Amniotic stem cell (primary cell): ENCODE data around the gene NPM3.

Experiments used
- DNase-seq: peaks from one replicate; lab custom pipeline; 2025; lab: John Stamatoyannopoulos, UW

The NPM3 gene, protein sequence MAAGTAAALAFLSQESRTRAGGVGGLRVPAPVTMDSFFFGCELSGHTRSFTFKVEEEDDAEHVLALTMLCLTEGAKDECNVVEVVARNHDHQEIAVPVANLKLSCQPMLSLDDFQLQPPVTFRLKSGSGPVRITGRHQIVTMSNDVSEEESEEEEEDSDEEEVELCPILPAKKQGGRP

DNA sequence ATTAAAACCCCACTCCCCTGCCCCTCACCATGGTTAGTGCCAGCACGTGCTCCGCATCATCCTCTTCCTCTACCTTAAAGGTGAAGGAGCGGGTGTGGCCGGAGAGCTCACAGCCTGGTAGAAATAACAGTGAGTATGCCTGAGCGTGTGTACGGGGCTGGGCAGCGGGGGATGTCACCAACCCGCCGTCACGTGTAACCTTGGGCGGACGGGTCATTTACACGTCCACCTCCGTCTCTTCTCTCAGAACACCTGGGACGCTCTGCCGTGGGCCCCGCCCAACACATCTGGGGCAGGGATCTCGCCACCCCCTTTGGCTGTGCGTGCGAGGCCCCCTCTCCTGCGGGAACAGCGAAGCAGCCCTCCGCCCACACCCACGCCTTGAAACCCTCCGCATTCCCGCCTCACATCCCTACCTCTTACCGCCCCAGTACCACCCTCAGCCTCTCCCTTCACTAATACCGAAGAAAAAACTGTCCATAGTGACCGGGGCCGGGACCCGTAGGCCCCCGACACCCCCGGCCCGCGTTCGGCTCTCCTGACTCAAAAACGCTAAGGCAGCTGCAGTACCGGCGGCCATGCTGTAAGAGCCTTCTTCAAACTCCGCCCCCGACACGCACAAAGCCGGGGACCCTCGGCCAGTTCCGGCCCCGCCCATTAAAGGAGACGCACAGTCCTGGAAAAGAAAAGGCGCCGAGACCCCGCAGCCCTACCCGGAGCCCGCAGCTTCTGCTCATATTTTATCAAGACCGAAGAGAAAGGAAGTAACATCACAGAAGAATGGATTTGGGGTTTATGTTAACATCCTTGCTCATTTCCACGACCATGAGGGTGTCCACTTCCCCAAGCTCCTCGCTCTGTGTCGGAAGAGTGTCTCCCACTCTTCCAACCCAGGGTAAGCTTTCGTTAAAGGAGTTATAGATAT is at the start of gene NPM3:
TSS of gene NPM3 (minus strand) at position 636 of the 925 bp plus-strand sequence. CDS start at position 580, 56 bp downstream.
- DNase-seq, result peak; percentile 74

DNA sequence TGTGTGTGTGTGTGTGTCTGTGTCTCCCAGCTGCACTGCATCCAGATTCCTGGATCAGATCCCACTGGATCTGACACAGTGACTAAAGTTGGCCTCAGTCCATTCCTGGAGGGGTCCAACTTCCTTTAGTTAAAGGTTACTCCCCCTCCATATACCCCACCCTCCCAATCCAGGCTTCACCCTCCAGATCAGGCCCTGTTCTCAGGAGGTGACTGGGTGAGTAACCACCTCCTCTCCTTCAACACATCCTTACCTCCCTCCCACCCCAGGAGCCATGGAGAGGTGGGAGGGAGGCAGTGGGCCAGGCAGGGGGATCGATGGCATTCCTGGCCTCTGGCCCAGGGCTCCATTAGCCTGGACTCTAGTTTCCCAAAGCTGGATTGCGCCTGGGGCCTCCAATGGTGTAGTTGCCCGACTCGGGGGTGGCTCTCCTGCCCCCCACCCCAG is 49.1 kb upstream of the NPM3 start:
- DNase-seq, result no peak

DNA sequence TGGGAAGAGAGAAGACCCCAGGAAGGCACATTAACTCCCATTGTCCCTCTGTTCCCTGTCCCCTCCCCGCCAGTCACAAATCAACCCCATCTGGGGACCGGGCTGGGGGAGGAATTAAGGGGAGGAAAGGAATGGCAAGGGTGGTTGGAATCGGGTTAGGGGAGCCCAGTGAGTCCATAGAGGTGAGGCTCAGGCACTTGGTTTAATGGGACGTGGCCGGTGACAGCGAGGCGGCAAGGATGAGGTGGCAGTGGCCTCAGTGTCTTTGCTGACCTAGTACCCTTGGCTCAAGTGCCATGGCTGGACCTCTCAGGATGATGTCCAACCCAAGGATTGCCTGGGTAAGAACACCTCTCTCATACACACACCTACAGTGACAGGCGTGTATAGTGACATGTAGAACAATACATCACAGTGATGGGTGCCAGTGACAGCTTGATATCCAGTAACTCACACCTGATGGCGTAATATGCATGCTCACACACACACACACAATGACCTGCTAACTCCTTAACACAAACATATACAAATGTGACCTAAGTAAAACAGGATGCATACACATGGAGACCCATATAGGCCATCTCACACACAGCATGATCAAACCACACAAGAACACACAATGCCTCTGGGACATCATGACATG is 48.0 kb upstream of the NPM3 start:
- DNase-seq, result no peak

DNA sequence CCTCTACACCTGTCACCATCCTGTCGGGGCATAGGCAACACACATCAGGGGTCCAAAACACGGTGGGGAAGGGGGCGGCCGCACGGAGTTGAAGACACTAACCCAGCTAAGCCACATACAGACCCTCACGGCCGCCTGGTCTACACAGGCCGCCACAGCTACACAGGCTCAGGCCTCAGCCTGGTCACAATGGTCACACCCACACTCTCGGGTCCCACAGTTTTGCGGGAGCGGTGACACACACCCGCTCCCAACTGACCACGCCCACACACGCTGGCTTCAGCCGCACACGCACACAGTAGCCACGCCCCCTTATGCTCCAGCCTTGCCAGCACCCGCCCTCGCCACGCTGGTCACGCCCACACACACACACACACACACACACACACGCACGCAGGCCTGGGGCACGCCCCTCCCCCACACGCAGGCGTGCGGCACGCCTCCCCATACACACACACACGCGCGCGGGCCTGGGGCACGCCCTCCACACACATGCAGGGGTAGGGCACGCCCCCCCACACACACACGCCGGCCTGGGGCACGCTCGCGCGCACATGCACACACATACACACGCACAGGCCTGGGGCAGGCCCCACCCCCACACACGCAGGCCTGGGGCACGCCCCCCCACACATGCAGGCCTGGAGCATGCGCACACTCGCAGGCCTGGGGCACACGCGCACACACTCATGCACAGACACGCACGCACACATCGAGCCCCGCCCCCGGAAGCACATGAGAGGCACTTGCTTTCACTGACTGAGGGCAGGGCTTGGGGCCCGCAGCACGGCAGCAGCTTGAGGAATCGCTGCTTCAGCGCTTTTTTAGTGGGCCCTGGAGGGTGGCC is 47.3 kb upstream of the NPM3 start:
- peak; percentile 74 for DNase-seq

DNA sequence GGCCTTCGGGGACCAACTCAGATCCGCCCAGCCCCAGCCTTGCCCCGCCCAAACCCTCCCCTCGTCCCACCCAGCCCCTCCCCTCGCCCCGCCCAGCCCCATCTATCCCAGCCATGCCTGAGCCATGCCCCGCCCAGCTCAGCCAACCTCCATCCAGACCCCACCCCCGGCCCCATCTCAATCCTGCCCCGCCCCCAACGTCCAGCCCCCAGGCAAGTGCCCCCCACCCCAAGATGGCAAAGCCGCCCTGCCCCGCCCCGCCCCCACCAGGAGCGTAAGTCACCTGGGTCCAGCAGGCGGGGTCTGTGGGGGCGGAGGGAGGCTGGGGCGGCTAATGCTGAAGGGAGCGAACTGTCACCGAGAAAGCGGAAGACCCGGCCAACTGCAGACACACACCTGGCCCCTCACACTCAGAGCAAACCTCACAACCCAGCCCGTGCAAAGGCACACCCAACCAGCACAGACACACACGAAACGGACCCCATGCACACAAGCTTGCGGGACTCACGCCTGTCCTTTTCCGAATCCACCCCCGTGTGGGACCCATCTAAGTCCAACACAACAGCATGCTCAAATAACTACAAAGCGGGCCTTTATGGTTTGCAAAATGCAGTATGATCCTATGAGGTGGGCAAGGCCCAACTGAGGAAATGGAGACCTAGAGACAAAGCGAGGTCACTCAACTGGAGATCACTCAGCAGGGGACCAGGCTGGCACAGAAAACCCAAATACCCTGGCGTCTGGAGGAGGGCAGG is 46.5 kb upstream of the NPM3 start:
- no peak for DNase-seq

DNA sequence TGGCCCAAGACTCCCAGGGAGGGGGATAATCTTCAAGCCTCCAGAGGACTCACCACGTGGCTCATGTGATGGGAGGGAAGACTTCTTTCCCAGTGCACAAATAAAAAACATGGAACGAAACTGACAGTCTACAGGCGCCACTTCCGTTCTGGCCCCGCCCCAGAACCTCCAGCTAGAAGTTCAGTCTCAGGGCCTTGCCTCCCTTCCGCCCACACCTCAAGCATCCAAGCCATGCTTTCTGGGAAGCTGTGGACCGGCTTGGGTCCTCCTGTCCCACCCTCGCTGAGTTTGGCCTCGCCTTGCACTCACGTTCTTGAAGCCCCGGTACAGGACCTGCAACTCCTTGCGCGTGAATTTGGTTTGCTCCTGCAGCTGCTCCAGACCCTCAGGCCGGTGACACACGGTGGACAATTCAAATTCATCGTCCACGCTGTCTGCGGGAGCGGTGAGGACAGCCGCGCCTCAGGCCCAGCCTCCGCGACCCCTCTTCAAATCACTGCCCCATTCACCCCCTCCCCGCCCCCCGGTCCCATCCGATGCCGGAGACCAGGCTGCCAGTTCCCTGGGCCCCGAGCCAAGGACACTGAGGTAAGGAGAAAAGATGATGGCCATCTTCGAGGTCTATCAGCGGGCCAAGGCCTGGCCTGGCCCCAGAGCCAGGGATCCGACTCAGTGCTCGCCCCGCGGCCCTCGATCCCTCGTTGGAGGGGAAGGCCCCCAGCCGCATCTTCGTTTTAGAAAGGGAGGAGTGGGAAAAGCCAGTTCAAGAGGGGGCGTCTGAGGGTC is 45.7 kb upstream of the NPM3 start:
- no peak for DNase-seq

DNA sequence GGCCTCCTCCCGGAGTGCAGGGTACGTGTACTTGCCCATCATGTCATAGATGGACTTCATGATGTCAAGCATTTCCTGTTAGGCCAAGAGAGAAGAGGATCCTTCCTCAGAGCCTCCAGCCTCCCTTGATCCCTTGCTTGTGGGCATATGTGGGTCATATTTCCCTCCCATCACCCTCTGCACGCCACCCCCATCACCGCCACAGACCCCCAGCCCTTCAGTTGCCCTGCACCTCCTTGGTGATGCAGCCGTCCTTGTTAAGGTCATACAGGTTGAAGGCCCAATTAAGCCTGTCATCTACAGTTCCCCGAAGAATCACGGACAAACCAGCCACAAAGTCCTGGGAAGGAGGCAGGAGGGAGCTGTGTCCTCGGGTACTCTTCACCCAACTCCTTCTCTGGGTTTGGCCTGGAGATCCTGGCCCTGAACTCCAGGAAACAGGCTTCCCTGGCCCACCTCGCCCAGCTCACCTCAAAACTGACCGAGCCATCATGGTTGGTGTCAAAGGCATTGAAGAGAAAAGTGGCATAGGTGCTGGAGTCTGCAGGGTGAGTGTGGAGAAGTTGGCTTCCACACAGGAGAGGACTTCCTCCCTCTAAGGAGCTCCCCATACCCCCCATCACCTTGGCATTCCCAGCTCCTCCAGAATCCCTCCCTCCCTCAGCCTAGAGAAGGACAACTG is 44.8 kb upstream of the NPM3 start:
- DNase-seq, result no peak

DNA sequence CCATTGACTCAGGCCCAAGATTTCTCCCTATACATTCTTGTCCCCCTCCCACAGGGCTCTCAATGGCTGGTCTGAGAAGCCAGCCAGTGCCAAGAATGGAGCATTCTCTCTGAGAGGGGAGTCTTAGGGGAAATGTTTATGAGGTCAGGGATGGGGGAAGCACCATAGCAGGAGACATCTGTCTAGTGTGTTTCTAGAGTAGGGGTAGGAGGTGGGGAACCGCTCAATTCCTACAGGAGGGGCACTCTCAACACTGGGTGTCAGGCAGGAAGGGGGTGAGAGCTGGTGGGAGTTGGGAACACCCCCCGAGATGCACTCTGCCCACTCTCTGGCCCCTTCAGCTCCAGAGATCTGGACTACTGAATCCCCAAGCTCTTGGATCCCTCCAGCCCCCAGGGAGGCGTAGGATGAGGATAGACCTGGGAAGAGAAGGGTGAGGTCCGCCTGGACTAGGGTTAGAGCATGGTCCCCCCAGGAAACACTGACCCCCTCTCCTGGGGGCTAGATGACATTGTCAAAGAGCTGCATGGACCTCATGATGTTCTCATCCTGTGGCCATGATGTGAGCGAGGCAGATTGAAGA is 43.7 kb upstream of the NPM3 start:
- no peak for DNase-seq

DNA sequence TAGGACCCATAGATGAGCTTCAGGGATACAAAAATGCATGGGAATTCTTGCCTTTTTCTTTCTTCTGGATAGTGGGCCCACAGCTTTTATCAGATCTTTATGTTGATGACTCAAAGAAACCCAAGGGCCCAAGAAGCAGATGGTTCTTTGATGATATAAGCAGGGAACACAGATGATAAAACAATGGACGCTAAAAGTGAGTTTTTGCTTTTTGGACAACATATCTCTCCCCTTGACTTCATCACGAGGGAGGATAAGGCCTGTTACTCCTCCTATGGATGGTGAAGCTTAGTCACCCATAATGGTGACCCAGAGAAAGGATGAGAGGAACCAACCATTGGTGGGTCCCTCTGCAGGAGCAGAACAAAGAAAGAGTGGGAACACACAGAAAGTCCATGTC is 41.5 kb upstream of the NPM3 start:
- no peak for DNase-seq

DNA sequence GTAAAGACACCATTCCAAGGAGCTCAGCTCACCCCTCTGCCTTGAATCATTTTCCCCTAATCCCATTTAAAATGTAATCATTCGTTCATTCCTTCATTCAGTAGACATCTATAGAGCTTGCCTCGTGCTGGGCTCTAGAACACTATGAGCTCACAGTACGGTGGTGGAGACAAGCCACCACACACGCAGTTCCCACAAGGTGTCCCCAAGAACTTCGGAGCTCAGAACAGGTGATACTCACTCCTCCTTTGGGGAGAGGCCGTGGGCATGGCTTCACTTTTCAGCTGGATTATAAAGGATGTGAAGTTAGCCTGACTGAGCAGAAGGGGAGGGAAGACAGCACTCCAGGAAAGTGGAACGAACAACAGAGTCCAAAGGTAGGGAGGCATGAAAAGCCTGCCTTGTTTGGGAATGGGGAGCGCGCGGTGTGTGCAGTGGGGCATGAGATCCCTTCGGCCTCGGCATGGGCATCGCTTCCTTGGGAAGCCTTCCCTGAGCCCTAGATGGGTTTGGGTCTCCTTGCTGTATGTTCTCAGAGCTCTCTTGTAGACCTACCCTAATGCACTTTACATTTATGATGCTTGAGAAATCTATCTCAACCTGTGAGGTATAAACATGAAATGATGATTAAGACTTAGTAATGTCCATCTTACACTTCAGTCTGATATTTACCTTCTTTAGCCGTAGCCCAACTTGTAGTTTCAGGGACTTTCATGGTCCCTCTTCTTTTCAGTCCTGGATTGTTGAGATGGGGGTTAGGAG is 35.8 kb upstream of the NPM3 start:
- no peak for DNase-seq

DNA sequence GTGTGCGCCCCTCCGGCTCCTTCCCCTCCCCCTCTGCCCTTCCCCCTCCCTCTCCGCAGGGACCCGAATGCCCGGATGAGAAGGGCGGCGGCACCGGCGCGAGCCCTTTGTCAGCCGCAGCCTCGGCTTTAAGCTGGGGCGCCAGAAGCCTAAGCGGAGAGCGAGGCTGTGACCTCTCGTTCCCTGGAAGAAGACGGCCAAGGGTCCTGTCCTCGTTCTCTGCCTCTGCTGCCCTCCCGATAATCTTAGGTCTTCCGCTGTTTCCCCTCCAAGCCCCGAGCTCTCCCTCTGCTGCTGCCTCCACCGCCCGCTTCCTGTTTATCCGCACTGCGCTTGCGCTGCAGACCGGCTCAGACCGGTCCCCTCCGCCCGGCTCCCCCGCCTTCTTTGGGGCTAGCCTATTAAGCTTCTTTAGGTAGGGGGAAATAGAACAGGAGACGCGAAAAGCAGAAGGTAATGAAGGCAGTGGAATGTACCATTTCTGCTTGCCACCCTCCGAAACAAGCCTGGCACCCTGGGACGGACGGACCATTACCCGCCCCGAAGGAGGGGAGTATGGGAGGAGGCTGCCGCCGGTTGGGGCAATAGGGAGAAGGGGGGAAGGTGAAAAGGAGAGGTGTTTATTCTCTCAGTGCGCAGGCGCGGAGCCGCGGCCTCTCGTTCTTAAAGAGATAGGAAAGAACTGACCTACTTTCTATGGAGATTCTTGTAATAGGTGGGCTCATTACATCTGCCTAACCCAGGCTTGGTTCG is 35.0 kb upstream of the NPM3 start, which contains the start of gene OGA:
TSS of gene OGA (minus strand) at position 326 of the 753 bp plus-strand sequence. CDS start 422 bp downstream, outside the sequence.
- peak; percentile 99 for DNase-seq

DNA sequence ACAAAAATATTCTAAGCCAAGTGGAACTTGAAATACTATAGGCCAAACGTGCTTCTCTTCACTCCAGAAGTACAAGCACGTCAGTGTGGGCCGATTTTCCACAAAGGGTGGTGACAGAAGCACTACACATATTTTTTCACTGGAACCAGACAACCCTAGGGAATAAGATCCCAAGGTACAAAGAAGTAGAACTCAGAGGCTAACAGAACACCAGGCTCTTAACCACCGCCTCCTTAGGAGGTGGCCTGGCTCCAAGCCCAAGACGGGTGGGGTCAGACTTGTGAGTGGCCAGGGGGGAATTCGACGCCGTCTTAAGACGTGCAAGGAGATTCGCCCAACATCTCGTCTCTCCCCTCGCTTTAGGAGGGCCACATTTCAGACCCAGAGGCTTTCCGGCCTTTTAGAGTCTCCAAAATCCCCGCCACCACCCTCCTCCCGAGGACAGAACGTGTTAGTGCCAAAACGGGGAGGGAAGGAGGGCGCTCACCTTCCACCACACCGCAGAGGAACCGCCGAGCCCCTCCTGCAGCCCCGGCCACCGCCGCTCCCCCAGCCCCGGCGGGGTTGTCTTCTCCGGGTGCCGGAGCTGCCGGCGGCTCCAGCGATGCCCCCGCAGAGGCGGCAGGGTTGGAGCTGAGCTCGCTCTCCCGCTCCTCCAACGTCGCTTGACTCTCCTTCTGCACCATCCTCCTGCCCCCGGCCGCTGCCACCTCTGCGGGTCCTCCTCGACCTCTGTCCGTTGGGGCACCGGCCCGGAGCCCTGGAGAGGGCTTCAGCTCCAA is 34.3 kb upstream of the NPM3 start:
- DNase-seq, result peak; percentile 82

DNA sequence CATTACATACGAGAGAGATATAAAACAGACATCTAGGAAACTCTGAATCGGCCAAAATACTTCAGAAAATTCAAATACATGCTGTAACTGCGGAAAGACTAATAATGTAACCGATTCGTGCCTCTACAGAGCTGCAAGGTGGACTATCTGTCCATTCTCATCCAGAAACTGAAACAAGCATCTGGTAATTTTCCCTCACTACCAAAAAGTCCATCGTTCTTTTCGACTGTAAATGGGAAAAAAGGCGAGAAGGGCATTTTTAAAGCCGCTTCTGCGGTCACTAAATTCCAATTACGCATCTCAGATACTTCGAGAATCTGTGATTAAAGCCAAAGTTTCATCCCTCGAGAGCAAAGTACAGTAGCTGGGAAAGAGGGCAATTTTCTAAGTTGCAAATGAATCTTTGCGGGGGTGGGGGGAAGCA is 33.7 kb upstream of the NPM3 start:
- DNase-seq, result no peak

DNA sequence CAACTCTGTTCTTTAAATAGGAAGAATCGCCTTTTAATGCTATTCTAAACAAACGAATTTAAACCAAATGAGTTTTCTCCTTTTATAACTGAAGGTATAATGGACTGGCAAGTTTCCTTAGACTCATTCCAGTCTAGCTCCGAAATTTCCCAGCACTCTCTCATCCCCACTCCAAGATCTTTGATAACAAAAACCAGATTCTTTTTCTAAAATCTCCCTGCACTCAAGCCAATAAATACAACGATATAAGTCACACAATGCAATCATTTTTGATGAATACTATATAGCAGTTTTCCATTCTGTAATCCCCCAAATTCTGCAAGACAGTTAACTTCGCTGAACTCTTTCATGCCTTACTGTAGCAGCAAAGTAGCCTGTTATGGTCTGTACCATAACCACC is 33.1 kb upstream of the NPM3 start:
- no peak for DNase-seq

DNA sequence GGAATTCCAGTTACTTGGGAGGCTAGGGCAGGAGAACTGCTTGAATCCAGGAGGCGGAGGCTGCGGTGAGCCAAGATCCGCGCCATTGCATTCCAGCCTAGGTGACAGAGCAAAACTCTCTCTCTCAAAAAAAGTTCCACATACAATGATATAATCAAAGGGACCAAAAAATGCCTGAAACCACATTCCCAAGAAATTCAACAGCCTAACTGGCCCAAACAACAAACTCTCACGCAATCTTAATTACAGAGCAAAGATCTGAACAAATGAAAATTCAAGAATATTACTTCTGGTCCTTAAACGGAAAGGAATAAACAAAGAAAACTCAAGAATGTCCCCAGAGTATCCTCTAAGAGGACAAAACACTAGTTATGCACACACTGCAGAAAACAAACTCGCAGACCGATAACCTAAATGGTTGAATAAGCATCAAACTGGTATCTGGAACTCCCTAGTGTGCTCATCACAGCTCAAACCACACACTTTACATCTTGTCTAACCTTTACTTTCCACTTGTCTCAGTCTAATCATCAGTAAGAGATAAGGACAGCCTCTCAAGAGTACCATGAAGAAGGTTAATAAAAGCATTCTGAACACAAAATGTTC is 31.3 kb upstream of the NPM3 start:
- DNase-seq, result no peak

DNA sequence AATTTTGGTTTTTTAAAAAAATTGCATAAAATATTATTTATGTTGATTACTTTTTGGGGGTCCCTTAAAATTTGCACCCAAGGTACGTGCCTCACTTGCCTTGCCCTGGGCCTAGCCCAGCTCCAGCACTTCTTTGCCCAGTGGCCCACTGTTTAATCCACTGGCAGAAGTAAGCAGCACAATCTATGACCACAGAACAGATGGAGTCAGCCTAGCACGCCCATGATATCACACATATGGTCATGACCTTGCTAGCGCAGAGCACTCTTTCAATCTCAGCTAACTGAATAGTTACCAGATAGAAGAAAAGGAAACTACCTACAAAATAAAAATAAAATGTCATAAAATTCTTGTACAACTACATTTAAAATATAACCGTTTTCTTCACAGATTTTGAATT is 29.4 kb upstream of the NPM3 start:
- DNase-seq, result no peak

DNA sequence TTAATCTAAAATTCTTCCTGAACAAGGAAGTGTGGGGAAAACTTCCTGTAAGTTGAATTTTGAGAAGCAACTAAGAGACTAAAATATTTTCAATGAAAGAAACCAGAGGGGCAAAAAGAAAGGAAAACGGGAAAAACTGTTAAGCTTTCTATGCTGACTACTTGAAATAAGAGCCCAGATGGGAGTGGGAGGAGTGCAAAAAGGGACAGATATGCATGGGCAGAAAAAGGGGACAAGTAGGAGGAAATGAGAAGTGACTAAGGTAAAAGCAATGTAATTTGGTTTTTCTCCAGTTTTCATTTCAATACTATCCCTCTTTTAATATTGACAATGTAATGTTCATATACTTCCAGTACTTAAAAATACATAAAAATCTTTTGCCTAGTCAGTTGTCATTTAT is 23.9 kb upstream of the NPM3 start:
- DNase-seq, result no peak
